SKM-1 (cell line): ENCODE measurements around the gene PPP2R2B.
"Not testable (repeated sequence)": the region's sequence is repeated elsewhere in the genome, so short reads cannot be mapped to it uniquely, and the experiment has no call there.

Experiments used
- DNase-seq: peaks from one replicate; lab custom pipeline; 2025; ENCODE audit not compliant: unreplicated experiment; lab: John Stamatoyannopoulos, UW

The PPP2R2B gene

DNA sequence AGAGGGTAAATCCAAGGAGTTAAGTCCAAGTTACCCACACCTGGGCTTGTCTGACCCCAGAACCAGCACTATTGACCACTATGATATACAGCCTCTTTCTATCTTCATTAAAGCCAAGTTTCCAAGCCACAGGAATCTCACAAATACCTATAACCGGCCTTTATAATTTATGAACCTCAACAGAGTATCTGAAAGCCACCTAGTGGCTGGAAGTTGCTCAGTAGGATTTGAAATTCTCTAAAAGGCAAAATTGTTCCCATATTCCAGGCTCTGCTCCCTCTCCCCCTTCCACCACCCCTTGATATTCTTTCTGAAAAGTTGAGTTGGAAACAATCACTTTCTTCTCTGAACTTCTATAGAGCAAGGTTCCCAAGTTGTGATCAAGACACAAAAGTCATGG, 256.2 kb downstream of the PPP2R2B start:
- no peak for DNase-seq

DNA sequence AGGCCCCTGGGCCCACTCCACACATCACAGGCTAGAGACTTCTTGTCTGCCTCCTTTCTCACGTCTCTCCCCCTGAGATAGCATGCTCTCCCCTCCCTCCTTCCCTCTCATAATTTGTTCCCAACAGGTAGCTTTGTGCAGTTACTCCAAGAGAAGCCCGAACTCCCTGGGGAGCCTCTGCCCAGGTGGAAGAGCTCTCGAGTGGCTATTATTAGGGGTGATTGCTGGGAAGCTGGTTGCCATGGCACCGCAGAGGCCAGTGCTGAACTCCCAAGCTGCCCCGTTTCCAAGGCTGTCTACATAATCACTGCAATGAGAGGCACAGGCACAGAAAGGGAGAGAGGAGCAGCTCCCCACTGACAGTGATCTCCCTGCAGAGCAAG, 257.9 kb downstream of the PPP2R2B start:
- no peak for DNase-seq

DNA sequence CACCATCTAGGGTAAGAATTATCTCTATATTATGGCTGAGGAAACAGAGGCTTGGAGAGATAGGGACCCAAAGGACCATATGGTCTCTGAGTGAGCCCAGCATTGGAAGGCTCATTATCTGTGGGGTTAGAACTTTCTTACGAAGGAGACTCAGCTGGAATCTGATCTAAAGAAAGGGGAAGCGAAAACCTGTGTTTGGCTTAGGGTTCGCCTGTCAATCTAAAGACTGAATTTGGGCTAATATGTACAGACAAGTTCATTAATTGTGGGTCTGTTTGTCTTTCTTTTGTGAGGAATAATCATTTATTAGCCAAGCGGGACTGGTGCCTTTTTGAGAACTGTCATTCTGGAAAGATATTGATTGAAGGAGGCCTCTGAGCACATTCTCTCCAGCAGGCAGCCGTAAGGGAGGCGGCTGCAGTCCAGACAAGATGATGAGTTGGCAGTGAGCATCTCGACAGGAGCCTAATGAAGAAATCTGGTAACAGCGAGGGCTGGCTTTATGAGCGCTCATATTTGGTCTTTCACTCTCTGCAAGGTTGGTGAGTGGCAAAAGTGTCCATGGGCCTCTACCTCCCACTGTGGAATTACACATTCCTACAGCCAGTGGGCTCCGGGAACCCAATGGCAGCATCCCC, 258.4 kb downstream of the PPP2R2B start:
- no peak for DNase-seq

DNA sequence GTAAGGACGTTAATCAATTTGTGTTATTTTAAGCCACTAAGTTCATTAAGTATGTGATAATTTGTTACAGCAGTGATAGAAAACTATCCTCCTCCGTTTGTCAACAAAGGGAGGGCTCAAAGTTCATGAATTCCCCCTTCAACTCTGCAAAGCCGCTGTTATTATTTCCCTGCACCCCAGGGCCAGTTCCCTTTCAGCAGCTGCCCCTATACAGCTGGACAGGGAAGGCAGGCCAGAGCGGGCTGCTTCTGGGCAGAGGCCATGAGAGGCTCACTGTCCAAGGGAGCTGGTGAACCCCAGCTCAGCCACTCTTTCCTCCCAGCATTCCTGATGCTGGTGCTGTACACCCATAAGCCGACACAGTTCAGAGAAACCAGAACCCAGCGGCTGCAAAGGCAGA, 260.1 kb downstream of the PPP2R2B start:
- DNase-seq, result no peak

DNA sequence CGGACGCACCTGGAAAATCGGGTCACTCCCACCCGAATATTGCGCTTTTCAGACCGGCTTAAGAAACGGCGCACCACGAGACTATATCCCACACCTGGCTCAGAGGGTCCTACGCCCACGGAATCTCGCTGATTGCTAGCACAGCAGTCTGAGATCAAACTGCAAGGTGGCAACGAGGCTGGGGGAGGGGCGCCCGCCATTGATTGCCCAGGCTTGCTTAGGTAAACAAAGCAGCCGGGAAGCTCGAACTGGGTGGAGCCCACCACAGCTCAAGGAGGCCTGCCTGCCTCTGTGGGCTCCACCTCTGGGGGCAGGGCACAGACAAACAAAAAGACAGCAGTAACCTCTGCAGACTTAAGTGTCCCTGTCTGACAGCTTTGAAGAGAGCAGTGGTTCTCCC, 268.8 kb downstream of the PPP2R2B start:
- DNase-seq, result not testable (repeated sequence)

DNA sequence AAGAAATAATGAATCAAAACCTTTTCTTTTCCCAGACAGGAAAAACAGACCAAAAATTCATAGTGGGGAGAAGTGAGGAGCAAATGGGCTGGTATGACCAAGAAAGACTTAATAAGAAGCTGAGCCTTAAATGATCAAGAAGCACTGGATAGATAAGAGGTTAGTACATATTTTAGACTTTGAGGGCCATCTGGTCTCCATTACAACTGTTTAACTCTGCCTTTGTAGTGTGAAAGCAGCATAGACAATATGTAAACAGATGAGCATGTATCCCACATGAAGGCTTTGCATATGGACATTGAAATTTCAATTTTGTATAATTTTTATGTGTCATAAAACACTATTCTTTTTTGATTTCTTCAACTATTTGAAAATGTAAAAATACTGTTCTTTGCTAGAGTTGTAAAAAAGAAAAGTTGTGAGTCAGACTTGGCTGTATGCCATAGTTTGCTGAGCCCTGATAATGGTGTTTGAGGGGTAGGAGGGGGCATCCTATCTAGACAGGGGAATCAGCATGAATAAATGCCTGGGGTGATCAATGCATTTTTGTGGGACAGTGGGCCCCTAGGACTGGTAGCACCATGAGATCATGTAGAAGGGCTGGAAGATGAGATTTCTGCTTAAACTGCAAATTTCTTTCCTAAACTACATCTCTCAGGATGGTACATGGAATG, 270.8 kb downstream of the PPP2R2B start:
- DNase-seq, result no peak

DNA sequence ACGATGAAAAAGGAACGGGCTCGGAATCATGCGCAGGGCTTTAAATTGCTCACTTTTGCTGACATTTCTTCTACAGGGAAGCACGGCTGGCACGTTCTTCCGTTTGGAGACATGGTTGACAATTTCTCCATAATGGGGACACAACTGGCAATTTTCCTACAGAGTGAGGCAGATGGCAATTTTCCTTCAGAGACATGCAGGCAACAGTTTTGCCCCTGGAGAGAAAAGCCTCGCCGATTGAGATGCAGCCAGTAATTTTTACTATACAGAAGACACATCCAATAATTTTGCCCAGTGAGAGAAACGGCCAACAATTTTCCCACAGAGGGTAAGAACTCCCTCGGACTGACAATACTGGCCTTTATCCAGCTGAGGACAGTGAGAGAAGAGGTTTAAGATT, 271.7 kb downstream of the PPP2R2B start:
- no peak for DNase-seq

DNA sequence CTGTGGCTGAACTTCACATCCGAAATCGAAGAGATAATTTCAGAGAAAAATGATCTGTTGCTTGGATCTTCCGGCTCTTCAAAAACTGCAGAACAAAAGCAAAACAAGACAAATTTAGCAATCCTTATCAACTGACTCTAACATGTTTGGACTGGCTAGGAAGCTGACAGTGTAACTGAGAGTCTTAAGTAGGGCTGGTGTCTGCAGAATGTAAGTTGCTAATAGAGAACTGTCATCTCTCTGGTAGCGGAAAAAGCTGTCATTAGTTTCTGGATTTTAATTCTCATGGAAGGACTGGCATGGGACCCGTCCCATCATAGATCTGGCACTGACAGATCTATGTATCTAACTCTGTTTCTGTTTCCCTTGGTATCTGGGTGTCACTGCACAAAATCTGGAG, 278.2 kb downstream of the PPP2R2B start:
- no peak for DNase-seq

DNA sequence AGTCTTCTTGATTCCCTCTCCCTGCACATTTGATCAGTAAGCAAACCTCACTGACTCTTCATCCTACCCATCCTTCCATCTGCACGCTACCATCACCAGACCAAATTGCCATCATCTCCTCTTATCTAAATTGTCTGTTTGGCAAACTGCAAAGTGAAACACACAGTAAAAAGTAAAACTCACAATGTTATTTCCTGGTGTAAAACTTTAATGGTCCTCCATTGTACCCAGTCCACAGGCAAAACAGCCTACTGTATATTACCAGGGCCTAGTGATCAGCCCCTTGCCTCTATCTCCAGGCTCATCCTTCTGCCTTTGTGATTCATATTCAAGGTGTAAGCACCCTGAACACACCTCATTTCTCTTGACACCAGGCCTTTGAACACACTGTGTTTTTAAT, 279.3 kb downstream of the PPP2R2B start:
- DNase-seq, result no peak

DNA sequence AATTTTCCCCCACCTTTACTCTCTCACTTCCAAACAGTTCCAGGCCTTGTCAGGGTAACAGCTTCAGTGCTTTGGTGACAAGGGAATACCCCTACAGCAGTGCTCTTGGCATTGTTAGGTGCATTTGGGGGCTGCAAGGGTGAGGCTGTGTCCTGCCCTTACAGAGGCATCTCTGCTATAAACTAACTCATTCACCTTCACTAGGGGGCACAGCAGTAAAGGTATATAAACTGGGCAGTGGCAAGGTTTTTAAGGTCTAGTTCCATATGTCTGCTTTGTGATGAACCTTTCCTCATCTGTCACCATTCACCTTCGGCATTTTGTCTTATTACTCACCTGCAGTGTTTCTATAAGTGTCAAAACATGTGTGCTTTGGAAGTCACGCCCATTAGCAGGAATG, 283.5 kb downstream of the PPP2R2B start:
- DNase-seq, result no peak

DNA sequence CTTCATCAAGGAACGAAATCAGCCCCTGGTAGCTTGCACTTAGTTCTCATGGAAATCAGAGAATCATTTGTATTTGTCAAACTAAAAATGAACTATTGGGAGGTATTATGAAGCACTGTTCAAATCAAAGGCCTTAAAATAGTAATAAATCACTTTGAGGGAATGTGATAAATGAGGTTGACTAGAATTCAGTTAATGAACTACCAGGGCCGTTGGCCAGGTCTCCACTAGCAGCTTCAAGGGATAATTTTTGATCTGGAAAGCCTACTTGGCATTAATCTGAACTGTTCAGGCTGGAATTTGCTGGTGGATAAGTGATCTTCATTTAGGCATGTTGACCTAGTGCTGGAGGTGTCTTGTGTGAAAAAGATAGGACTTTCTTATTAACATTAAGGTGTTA, 286.2 kb downstream of the PPP2R2B start:
- no peak for DNase-seq

DNA sequence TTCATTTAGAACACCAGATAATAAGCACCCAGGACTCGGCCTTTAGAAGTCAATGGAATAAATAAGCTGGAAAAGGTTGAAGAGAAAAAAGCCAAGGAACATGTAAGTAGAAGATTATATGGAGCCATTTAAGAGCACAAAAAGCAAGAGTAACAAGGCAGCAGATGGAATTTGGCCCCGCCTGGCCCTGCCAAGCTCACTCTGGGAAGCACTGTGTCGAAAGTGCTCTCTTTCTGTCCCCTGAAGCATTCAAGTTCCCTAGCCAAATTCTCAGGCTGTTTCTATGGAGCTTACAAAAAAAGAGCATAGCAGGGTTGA, 289.6 kb downstream of the PPP2R2B start:
- DNase-seq, result no peak

DNA sequence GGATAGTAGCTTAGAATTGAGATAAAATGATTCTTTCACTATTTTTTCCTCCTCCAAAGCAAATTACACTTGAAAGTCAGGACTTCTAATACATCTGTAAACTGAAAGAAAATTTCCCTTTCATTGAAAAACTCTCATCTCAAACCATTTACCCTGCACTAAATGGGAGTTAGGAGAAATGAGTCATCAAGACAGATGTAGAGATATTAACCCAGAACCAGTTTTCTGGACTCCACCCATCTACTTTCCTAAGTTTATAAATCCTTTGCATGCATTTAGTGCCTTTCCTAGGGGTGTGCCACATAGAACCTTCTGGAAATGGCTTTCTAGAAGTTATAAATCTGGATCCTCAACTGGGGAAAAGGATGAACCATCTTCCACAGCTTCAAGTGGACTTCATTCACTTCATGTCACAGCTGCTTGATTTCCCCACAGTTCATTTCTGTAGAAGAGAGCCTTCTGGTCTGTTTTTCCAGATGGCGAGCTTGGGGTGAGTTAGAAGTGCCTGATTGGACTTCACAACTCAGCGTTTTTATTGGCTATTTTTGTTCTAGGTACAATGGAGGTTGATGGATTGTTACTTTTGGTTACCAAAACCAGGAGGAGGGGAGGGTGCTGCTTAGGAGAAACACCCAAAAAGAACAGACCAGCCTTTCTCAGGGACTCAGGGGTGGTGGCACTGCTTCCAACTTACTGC, 290.1 kb downstream of the PPP2R2B start:
- DNase-seq, result no peak

DNA sequence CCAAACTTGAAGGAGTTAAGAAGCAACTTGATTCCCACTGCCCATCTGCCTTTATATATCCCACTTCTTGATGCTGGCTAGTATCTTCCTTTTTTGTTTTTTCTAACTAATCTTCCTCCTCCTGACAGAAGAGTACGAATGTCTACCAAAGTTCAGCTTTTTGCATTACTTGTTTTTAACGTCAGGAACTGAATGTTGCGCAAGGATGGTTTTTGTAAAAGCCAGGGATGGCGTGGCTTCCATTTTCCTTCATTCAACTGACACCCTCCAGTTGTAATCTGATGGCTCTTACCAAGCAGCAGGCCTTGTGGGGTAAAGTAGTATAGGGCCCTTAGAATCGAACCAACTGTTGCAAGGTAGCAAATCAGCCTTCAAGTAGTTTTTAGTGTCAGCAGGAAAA, 291.8 kb downstream of the PPP2R2B start:
- no peak for DNase-seq

DNA sequence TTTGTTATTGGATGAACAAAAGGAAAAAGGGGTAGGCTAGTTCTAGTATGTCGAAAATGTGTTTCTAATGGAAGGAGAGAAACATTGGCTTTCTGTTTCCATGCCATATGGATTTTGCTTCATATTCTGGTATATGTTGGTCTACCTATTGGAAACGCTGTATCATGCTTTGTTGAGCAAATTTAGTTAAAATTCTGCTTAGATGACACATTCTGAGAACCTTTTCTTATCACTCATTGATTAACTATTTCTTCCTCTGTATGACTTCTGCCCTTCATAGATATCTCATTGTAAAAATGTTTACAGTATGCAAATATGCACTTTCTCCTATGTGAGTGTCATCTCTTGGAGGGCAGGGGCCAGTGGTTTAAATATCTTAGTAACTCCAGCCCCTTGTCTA, 293.8 kb downstream of the PPP2R2B start:
- DNase-seq, result no peak

DNA sequence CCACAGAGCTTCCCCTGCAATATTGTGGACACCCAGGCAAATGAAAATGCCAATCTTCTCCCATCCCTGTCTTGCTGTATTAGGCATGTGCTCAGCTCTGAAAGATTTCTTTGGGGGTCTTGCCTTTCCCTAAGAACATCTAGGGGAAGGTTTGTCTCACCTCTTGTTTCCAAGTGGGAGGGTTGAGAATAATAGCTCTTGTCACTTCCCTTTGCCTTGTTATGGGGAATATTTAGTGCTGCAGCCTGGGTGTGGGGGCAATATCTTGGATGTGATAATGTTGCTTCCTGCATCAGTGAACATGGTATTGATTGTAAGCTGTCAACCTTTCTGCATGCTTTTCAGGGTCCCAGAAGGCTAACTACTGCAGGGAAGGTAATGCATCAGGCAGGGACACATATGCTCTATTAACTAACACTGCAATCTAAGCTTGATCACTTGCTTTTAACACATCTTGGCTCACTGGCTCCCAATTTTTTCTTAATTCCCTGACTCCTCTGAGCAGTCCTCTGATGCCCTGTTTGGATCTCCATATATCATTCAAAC, 296.4 kb downstream of the PPP2R2B start:
- DNase-seq, result no peak

DNA sequence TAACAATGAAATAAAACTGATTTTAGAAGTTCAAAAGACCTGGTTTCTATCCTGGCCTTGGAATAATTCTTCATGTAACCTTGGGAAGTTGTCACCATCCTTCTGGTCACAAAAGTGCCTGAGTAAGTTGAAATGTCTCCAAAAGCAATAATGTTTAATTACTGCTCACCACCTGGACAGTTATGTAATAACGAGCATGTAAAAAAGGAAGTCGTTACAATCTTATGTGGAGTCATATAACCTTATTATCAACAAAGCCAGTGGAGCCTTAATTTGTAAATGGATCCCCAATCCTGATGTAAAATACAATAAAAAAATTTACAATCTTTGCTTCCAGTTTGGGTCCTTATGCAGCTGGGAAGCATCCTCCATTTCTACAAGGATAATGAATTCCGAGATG, 298.3 kb downstream of the PPP2R2B start:
- no peak for DNase-seq

DNA sequence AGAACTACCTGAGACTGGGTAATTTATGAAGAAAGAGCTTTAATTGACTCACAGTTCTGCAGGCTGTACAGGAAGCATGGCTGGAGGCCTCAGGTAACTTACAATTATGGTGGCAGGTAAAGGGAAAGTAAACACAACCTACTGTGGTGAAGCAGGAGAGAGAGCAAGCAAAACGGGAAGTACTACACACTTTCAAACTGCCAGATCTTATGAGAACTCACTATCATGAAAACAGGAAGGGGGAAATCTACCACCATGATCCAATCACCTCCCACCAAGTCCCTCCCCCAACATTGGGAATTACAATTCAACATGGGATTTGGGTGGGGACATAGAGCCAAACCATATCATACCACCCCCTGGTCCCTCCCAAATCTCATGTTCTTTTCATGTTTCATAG, 303.8 kb downstream of the PPP2R2B start:
- DNase-seq, result peak; percentile 1

DNA sequence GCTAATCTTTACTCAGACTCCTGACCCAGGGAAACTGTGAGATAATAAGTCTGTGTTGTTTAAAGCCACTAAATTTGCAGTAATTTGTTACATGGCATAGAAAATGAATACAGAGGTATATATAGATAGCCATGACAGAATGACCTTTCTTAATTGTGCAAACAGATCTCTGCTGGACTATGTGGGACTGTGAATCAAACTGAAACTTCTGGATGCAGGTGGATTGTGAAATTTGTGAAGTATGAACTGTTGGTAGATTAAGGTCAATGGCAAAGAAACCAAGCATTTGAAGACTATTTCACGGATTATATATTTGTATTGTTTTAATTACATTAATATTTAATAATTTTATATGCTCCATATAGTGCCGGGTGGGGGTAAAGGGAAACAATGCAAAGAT, 310.4 kb downstream of the PPP2R2B start:
- no peak for DNase-seq

DNA sequence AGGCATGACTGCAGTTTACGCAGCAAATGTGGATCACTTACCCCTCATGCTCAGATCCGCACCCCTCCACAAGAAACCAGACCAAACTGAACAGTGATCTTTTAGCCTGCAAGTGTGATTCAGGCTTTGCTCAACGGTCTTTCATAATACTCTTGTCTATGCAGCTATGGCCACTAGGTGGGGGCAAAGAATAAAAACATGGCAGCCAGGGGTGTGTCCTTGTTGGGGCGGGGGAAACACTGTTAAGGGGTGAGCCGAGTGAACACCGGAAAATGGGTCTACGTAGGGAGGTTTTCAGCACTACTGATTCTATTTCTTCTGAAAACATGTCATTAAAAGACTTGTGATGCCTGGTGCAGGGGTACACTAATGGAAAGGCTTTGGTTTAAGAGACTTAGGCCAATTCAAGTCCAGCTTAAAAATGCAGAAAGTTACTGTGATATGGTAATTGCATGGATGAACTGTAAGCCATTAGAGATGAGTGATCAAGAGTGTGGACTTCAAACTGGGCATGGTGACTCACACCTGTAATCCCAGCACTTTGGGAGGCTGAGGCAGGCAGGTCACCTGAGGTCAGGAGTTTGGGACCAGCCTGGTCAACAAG, 312.7 kb downstream of the PPP2R2B start:
- no peak for DNase-seq

DNA sequence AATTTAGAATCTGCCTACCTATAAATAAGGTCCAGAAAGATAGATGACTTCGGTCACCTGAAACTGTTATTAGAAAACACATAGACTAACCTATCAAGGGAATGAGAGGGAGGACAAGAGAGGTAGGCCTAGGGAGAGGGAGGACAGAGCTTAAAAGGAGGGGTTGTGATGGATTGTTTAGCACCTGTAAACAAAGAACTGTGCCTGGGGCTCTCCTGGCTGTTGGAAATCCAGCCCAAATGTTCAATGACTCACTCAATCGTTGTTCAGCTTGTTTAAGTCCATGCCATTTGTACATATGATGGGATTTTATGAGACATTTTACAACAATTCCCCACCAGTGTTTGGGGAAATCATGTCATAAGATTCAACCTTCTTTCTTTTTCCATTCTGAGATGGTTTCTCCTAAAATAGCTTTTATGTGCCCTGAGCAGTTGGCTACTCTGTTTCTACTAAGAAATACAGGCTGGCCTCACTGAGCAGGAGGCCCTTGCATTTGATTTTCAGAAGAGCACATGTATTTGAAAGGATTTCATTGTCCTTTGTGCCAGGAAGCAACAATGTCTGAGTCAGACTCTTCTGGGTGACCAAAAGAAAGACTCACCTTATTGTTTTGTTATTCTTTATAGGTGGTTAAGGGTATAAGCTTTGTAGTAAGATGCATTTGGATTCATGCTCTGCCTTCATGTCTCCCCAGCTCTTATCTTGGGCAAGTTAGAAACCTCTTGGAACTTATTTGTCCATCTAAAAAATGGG, 314.4 kb downstream of the PPP2R2B start:
- no peak for DNase-seq
